AG09309 (cell line): ENCODE data around the gene MAPK1.
"Not testable (repeated sequence)": the region's sequence is repeated elsewhere in the genome, so short reads cannot be mapped to it uniquely, and the experiment has no call there.

Experiments used
- DNase-seq: peaks from one replicate; pipeline ENCODE4 v3.0.0-alpha.2; 2010; ENCODE audit warnings: low read depth
- H3K4me3 ChIP-seq: 2 replicates; pipeline ENCODE4 v1.5.1; 2011; ENCODE audit warnings: mild to moderate bottlenecking, low read depth, low read length, moderate library complexity; ENCODE audit not compliant: control insufficient read depth
- CTCF ChIP-seq: IDR thresholded peaks from 2 replicates; pipeline ENCODE4 v1.5.1; 2011; ENCODE audit warnings: mild to moderate bottlenecking, low read depth, low read length, inconsistent platforms; ENCODE audit not compliant: insufficient read depth, control insufficient read depth; ENCODE audit errors: missing control alignments

The MAPK1 gene

DNA sequence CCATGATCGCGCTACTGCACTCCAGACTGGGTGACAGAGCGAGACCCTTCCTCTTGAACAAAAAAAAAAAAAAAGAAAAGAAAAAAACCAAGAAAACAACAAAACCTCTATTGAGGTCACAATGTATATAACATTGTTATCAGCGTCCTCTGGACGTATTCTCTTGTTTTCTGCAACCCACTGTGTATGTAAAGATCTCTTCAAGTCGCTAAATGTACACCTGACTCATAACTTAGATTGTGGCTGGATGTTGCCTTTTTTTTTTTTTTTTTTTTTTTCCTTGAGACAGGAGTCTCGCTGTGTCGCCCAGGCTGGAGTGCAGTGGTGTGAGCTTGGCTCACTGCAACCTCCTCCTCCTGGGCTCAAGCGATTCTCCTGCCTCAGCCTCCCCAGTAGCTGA is 130.5 kb downstream of the MAPK1 start:
- no peak for TF ChIP-seq CTCF
- no peak overlapping the region for H3K4me3 ChIP-seq
- DNase-seq: no peak

GRCh38 chr22:21736084-21736642 is 131.3 kb downstream of the MAPK1 start:
- H3K4me3 ChIP-seq: peak overlapping the region; percentile 35
- DNase-seq: no peak
- TF ChIP-seq CTCF: no peak

- no peak for TF ChIP-seq CTCF
- peak; percentile 67 for DNase-seq
- H3K4me3 ChIP-seq: peak within 1 kb of the TSS; percentile 44
Observed at GRCh38 chr22:21735200-21736083, 132.0 kb downstream of the MAPK1 start, which contains the start of gene YPEL1. YPEL1 (minus strand) TSS chr22:21735794; CDS start chr22:21710744, 25,050 bp downstream.

DNA sequence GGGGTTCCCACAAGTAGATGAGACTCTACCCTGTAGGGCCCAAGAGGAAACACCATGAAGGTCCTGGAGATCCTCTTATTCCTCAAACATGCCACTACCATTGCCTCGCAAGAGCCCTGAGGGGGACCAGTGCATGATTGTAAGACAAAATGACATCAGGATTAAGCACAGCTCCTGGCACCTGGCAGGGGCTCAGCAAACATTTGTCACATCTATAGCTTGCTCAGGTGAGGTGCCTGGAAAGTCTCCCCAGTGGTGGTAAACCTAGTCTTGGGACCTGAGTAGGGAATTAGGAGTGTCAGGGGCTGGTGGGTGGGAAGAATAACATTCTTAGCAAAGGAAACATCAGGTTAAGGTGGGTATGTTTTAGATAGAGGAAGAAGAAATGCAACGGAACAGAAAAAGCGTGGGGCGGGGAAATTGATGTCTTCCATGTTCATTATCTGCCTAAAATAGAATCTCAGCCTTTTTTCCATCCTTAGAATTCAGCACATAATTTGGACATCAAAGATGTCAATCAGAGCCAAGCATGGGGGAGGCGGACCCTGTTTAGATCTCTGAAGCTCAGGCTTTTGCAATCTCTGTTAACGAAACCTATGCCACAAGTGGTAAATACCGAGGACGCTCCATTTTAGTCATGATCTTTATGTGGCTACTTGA is 132.8 kb downstream of the MAPK1 start:
- no peak for TF ChIP-seq CTCF
- DNase-seq: no peak
- peak overlapping the region; percentile 44 for H3K4me3 ChIP-seq

GRCh38 chr22:21731503-21731902 is 135.9 kb downstream of the MAPK1 start:
- H3K4me3 ChIP-seq: no peak overlapping the region
- no peak for TF ChIP-seq CTCF
- no peak for DNase-seq

DNA sequence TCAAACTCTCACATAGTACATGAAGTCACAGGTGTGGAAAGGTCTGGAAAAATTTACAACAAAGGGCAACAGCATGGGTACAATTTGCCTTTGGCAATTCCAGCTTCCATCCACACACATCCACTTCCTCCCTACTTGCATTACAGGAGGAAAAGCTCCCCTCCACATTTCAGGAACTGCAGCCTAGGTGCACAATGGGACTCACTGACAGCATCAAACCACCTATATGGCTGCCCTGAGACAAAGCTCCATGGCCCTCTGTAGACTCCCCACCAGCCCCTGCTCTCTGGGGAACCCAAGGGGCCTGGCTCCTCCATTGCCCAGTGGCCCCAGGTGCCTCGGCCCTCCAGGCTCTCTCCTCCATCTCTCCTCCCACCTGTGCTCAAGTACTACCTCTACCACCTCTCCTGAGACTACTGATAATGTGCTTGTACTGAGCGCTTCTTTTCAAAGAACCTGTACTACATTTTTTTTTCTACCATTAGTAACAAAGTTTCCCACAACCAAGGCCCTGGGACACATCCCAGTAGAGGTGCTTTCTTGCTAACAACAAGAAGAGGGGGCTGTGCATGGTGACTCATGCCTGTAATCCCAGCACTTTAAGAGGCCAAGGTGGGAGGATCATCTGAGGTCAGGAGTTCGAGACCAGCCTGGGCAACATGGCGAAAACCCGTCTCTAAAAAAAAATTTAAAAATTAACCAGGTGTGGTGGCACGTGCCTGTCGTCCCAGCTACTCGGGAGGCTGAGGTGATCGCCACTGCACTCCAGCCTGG is 136.7 kb downstream of the MAPK1 start:
- H3K4me3 ChIP-seq: no peak overlapping the region
- DNase-seq: no peak
- TF ChIP-seq CTCF: no peak

- not testable (repeated sequence) for DNase-seq
Observed at GRCh38 chr22:21729184-21729583, 138.3 kb downstream of the MAPK1 start.

More at GRCh38 chr22:21729184-21729583, 138.3 kb downstream of the MAPK1 start:
- not testable (repeated sequence) for H3K4me3 ChIP-seq
